A549 (cell line): Measurements from ENCODE around the gene AIF1L. TPM values are rescaled to one million over a fixed set of nuclear protein-coding genes. Genes with fewer than 3 reads are reported as not detected.

Experiments
- ATAC-seq, 2 experiments: fragments of 200-7000 bp in 1 of 2; fragments of >200 bp in 1 of 2; cut with Nextera tagmentation in 1 of 2; cut with Tn5 transposase in 1 of 2; 3 replicates each; pipeline versions ENCODE4 v1.8.0 to v1.9.1; 2018 to 2020; ENCODE audit warnings: mild to moderate bottlenecking in 1 of 2, moderate library complexity in 1 of 2
- CTCF ChIA-PET: fragments of 300-600 bp; sonication (Branson Sonifier 250); formaldehyde crosslinking; extraction: SDS; loops from one replicate; lab custom pipeline; 2021; ENCODE audit warnings: antibody characterized with exemption, inconsistent platforms; lab: Yijun Ruan, JAX
- POLR2A ChIA-PET: fragments of 350-600 bp; formaldehyde crosslinking; extraction: SDS; loops from one replicate; lab custom pipeline; 2021; ENCODE audit warnings: antibody characterized with exemption, inconsistent platforms; lab: Yijun Ruan, JAX
- DNase-seq, 2 experiments: peaks; one replicate each; pipeline versions ENCODE4 v3.0.0 to v3.0.0-alpha.2; 2011 to 2016; ENCODE audit warnings: low read depth in 1 of 2, low spot score in 1 of 2
- FAIRE-seq: peaks from 2 replicates; lab custom pipeline; 2011; peaks lifted over from hg19 to GRCh38; lab: Jason Lieb, UNC
- H3K27ac ChIP-seq, 2 experiments: fragments of >200 bp; sonication (Bioruptor Twin); formaldehyde crosslinking; 3 replicates each; pipeline ENCODE4 v1.5.1; 2016 to 2017
- H3K4me1 ChIP-seq: fragments of >200 bp; sonication (Bioruptor Twin); formaldehyde crosslinking; 3 replicates; pipeline ENCODE4 v1.6.1; 2016
- H3K4me2 ChIP-seq: fragments of >200 bp; sonication (Bioruptor Twin); formaldehyde crosslinking; 3 replicates; pipeline ENCODE4 v1.6.1; 2016
- H3K4me3 ChIP-seq: fragments of >200 bp; sonication (Bioruptor Twin); formaldehyde crosslinking; 3 replicates; pipeline ENCODE4 v1.5.1; 2016
- H3K9me3 ChIP-seq: fragments of >200 bp; sonication (Bioruptor Twin); formaldehyde crosslinking; 3 replicates; pipeline ENCODE4 v1.6.1; 2016
- CBX2 ChIP-seq: fragments of 200-600 bp; sonication (generic); IDR thresholded peaks from 2 replicates; pipeline ENCODE4 v1.6.1; 2016; ENCODE audit warnings: low read depth, mild to moderate bottlenecking, borderline replicate concordance
- CBX8 ChIP-seq: fragments of 200-600 bp; sonication (generic); IDR thresholded peaks from 2 replicates; pipeline ENCODE4 v1.6.1; 2016
- CEBPB ChIP-seq, 2 experiments: fragments of >200 bp in 1 of 2; sonication (Bioruptor Twin) in 1 of 2; formaldehyde crosslinking in 1 of 2; IDR thresholded peaks; 2 replicates each; pipeline ENCODE4 v1.6.1; 2012 to 2016
- CHD4 ChIP-seq: fragments of 200-600 bp; sonication (generic); IDR thresholded peaks from 2 replicates; pipeline ENCODE4 v1.6.1; 2016; ENCODE audit warnings: antibody characterized with exemption, mild to moderate bottlenecking, borderline replicate concordance
- EHMT2 ChIP-seq: fragments of 200-600 bp; sonication (generic); IDR thresholded peaks from 2 replicates; pipeline ENCODE4 v1.6.1; 2016; ENCODE audit warnings: antibody characterized with exemption, low read depth, mild to moderate bottlenecking, moderate library complexity
- FOSL2 ChIP-seq, 2 experiments: fragments of 450-650 bp in 1 of 2; fragments of >200 bp in 1 of 2; sonication (Bioruptor Twin) in 1 of 2; formaldehyde crosslinking; IDR thresholded peaks; 2 replicates each; pipeline versions ENCODE4 v1.5.0 to v1.6.1; 2016 to 2020; ENCODE audit warnings: mild to moderate bottlenecking in 1 of 2, moderate library complexity in 1 of 2
- FOXS1 ChIP-seq: fragments of 250-450 bp; sonication (Bioruptor Pico); IDR thresholded peaks from 2 replicates; pipeline ENCODE4 v1.5.0; 2020; ENCODE audit warnings: mild to moderate bottlenecking, moderate library complexity
- GATA3 ChIP-seq: IDR thresholded peaks from 2 replicates; pipeline ENCODE4 v1.6.1; 2012; ENCODE audit warnings: borderline replicate concordance
- HOXA7 ChIP-seq: fragments of 250-450 bp; sonication (Bioruptor Pico); IDR thresholded peaks from 2 replicates; pipeline ENCODE4 v1.5.0; 2020; ENCODE audit warnings: mild to moderate bottlenecking, moderate library complexity
- HOXB5 ChIP-seq: fragments of 250-450 bp; sonication (Bioruptor Pico); IDR thresholded peaks from 2 replicates; pipeline ENCODE4 v1.5.0; 2020; ENCODE audit warnings: mild to moderate bottlenecking, moderate library complexity
- JUN ChIP-seq, 2 experiments: fragments of >200 bp; sonication (Bioruptor Twin); formaldehyde crosslinking; IDR thresholded peaks; 2 replicates in 1 of 2; 3 replicates in 1 of 2; pipeline ENCODE4 v1.6.1; 2016 to 2017
- KDM1A ChIP-seq: fragments of 200-600 bp; sonication (generic); IDR thresholded peaks from 2 replicates; pipeline ENCODE4 v1.6.1; 2016; ENCODE audit warnings: low read depth, mild to moderate bottlenecking
- MAZ ChIP-seq: fragments of 150-350 bp; IDR thresholded peaks from 2 replicates; pipeline ENCODE4 v1.6.1; 2014; ENCODE audit warnings: antibody characterized with exemption, low read depth, low read length, borderline replicate concordance
- PHF8 ChIP-seq: fragments of 200-600 bp; sonication (generic); IDR thresholded peaks from 2 replicates; pipeline ENCODE4 v1.6.1; 2016; ENCODE audit warnings: low read depth, mild to moderate bottlenecking, antibody characterized with exemption, moderate library complexity, borderline replicate concordance
- RNF2 ChIP-seq: fragments of 200-600 bp; sonication (generic); IDR thresholded peaks from 2 replicates; pipeline ENCODE4 v1.6.1; 2016; ENCODE audit warnings: low read depth, mild to moderate bottlenecking, antibody characterized with exemption, moderate library complexity, borderline replicate concordance
- SREBF2 ChIP-seq: fragments of 450-650 bp; IDR thresholded peaks from 2 replicates; pipeline ENCODE4 v1.6.1; 2014; ENCODE audit warnings: mild to moderate bottlenecking, moderate library complexity
- TP53 ChIP-seq: fragments of 250-450 bp; sonication (Bioruptor Pico); IDR thresholded peaks from 2 replicates; pipeline ENCODE4 v1.5.0; 2021; ENCODE audit warnings: mild to moderate bottlenecking, moderate library complexity
- ZFP36 ChIP-seq: fragments of 450-650 bp; IDR thresholded peaks from 2 replicates; pipeline ENCODE4 v1.6.1; 2014; ENCODE audit warnings: borderline replicate concordance; ENCODE audit not compliant: partially characterized antibody
- ZSCAN20 ChIP-seq: fragments of 250-450 bp; sonication (Bioruptor Pico); IDR thresholded peaks from 2 replicates; pipeline ENCODE4 v1.8.0; 2022; ENCODE audit warnings: mild to moderate bottlenecking, moderate library complexity
- WGBS: methylation state at CpG from one replicate; pipeline ENCODE4 v1.1.6; 2017; ENCODE audit errors: missing lambda C conversion rate; 5-methylcytosine and 5-hydroxymethylcytosine counted together
- polyA plus RNA-seq, 4 experiments: library from polyadenylated mRNA; depleted of rRNA in 3 of 4; stranded (reverse); fragments of >200 nt; fragmentation: RNase III in 1 of 4; extraction: RNeasy Plus Mini Kit Qiagen cat#74134 plus additional on column Dnase treatment in 1 of 4; gene quantifications; 2 replicates in 3 of 4; 3 replicates in 1 of 4; pipeline ENCODE4 v1.2.3, GENCODE V29; 2011 to 2017
- TF ChIP-seq, protein P1 (sequence below): fragments of >200 bp; sonication (Bioruptor Twin); formaldehyde crosslinking; IDR thresholded peaks from 3 replicates; pipeline ENCODE4 v1.5.1; 2016
- TF ChIP-seq, protein P2 (sequence below): fragments of 250-450 bp; sonication (Bioruptor Pico); IDR thresholded peaks from 2 replicates; pipeline ENCODE4 v1.5.0; 2021; ENCODE audit warnings: mild to moderate bottlenecking, moderate library complexity, borderline replicate concordance
- TF ChIP-seq, protein P3 (sequence below): fragments of >200 bp; sonication (Bioruptor Twin); formaldehyde crosslinking; IDR thresholded peaks from 2 replicates; pipeline ENCODE4 v1.6.1; 2016
- TF ChIP-seq, protein P4 (sequence below): fragments of 150-350 bp; IDR thresholded peaks from 2 replicates; pipeline ENCODE4 v1.6.1; 2014; ENCODE audit warnings: low read depth, mild to moderate bottlenecking, low read length
- TF ChIP-seq, protein P5 (sequence below): fragments of 450-650 bp; IDR thresholded peaks from 2 replicates; pipeline ENCODE4 v1.6.1; 2014; ENCODE audit warnings: antibody characterized with exemption

Gene AIF1L
- polyA plus RNA-seq, 2 of the 4 experiments (the other 2 are of a cell fraction): 1.6 to 2.8 TPM

DNA sequence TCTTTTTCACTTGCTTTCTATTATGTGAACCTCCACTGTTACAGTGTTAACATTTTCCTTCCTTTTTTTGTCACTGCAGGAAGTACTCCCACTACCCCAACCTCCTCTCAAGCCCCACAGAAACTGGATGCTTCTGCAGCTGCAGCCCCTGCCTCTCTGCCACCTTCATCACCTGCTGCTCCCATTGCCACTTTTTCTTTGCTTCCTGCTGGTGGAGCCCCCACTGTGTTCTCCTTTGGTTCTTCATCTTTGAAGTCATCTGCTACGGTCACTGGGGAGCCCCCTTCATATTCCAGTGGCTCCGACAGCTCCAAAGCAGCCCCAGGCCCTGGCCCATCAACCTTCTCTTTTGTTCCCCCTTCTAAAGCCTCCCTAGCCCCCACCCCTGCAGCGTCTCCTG is 47.9 kb downstream of the AIF1L start:
- no peak for FAIRE-seq
- H3K9me3 ChIP-seq: no peaks in the 10 kb centered on the region
- no peaks in the 10 kb centered on the region for H3K4me1 ChIP-seq
- no peak for TF ChIP-seq KDM1A
- TF ChIP-seq, protein P1, sequence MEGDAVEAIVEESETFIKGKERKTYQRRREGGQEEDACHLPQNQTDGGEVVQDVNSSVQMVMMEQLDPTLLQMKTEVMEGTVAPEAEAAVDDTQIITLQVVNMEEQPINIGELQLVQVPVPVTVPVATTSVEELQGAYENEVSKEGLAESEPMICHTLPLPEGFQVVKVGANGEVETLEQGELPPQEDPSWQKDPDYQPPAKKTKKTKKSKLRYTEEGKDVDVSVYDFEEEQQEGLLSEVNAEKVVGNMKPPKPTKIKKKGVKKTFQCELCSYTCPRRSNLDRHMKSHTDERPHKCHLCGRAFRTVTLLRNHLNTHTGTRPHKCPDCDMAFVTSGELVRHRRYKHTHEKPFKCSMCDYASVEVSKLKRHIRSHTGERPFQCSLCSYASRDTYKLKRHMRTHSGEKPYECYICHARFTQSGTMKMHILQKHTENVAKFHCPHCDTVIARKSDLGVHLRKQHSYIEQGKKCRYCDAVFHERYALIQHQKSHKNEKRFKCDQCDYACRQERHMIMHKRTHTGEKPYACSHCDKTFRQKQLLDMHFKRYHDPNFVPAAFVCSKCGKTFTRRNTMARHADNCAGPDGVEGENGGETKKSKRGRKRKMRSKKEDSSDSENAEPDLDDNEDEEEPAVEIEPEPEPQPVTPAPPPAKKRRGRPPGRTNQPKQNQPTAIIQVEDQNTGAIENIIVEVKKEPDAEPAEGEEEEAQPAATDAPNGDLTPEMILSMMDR: no peak
- TF ChIP-seq EHMT2: no peak
- TF ChIP-seq ZFP36: no peak
- TF ChIP-seq SREBF2: no peak
- TF ChIP-seq GATA3: no peak
- no peak for TF ChIP-seq HOXA7
- no peak for TF ChIP-seq RNF2
- no peak for TF ChIP-seq FOXS1 (CRISPR knock-in tag)
- TF ChIP-seq, protein P2, sequence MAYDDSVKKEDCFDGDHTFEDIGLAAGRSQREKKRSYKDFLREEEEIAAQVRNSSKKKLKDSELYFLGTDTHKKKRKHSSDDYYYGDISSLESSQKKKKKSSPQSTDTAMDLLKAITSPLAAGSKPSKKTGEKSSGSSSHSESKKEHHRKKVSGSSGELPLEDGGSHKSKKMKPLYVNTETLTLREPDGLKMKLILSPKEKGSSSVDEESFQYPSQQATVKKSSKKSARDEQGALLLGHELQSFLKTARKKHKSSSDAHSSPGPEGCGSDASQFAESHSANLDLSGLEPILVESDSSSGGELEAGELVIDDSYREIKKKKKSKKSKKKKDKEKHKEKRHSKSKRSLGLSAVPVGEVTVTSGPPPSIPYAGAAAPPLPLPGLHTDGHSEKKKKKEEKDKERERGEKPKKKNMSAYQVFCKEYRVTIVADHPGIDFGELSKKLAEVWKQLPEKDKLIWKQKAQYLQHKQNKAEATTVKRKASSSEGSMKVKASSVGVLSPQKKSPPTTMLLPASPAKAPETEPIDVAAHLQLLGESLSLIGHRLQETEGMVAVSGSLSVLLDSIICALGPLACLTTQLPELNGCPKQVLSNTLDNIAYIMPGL: no peak
- TF ChIP-seq, protein P3, sequence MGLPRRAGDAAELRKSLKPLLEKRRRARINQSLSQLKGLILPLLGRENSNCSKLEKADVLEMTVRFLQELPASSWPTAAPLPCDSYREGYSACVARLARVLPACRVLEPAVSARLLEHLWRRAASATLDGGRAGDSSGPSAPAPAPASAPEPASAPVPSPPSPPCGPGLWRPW: no peak
- no peak for TF ChIP-seq CHD4
- TF ChIP-seq JUN (IDR thresholded peaks at IDR 0.05): no peak
- TF ChIP-seq CBX2: no peak
- no peak for TF ChIP-seq MAZ
- no peak overlapping the region for H3K27ac ChIP-seq
- POLR2A ChIA-PET: no interaction called here
- CTCF ChIA-PET: interaction anchor here (0.5 to 1.4 kb wide), 2 partner anchors 18 to 35 kb away, joined by 3 to 5 read pairs; no protein-coding TSS in a partner anchor
- WGBS: 90% methylated on average over 3 of the region's 3 CpGs
- no peak for DNase-seq
- no peak for ATAC-seq
- H3K4me3 ChIP-seq: no peak overlapping the region
- no peak overlapping the region for H3K4me2 ChIP-seq

DNA sequence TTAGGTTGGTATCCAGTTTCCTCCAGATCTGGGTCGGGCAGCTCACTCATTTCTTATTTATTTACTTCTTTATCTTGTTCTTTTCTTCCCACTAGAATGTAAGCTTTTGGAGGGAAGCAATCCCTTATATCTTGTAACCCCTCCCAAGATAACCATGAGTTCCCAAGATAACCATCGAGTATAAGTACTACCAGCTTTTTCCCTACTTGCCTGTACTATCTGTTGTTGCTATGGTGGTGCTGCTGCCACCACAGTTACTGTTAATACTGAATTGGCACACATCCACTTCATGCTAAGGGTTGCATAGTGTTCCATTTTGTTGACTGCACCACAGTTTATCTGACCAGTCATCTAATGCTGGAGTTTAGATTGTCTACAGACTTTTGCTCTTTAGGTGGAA is 48.9 kb downstream of the AIF1L start:
- Histone ChIP-seq H3K4me3 (no peak overlapping the region), H3K27ac (no peak overlapping the region), H3K4me1 (no peaks in the 10 kb centered on the region), H3K9me3 (no peaks in the 10 kb centered on the region), H3K4me2 (no peak overlapping the region)
- DNase-seq (no peak), ATAC-seq (no peak), FAIRE-seq (no peak)
- POLR2A ChIA-PET: no interaction called here
- CTCF ChIA-PET: interaction anchor here (0.8 to 2.0 kb wide), 3 partner anchors 16 to 32 kb away, joined by 4 to 5 read pairs (median 4); no protein-coding TSS in a partner anchor
- 91% methylated on average over 2 of the region's 2 CpGs for WGBS
- TF ChIP-seq, protein P3: no peak
- TF ChIP-seq ZSCAN20 (no peak), HOXB5 (CRISPR knock-in tag) (no peak), CEBPB (IDR thresholded peaks at IDR 0.05) (no peak), CBX2 (no peak), FOSL2 (IDR thresholded peaks at IDR 0.05) (no peak), FOSL2 (CRISPR knock-in tag; IDR thresholded peaks at IDR 0.05) (no peak), TP53 (no peak), CBX8 (no peak), PHF8 (no peak), SREBF2 (no peak)
- TF ChIP-seq, protein P4, sequence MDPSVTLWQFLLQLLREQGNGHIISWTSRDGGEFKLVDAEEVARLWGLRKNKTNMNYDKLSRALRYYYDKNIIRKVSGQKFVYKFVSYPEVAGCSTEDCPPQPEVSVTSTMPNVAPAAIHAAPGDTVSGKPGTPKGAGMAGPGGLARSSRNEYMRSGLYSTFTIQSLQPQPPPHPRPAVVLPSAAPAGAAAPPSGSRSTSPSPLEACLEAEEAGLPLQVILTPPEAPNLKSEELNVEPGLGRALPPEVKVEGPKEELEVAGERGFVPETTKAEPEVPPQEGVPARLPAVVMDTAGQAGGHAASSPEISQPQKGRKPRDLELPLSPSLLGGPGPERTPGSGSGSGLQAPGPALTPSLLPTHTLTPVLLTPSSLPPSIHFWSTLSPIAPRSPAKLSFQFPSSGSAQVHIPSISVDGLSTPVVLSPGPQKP: no peak
- TF ChIP-seq, protein P2: no peak
- TF ChIP-seq, protein P5, sequence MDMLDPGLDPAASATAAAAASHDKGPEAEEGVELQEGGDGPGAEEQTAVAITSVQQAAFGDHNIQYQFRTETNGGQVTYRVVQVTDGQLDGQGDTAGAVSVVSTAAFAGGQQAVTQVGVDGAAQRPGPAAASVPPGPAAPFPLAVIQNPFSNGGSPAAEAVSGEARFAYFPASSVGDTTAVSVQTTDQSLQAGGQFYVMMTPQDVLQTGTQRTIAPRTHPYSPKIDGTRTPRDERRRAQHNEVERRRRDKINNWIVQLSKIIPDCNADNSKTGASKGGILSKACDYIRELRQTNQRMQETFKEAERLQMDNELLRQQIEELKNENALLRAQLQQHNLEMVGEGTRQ: no peak
- TF ChIP-seq, protein P1: no peak
